BE2C (cell line): ENCODE measurements around the gene LOXL3.

ENCODE experiments used
- DNase-seq: peaks from one replicate; pipeline ENCODE4 v3.0.0-alpha.2; 2020
- H3K27me3 ChIP-seq: fragments of 250-450 bp; sonication (Bioruptor Pico); 2 replicates; pipeline ENCODE4 v1.5.1; 2020; ENCODE audit warnings: mild to moderate bottlenecking
- H3K36me3 ChIP-seq: fragments of 250-450 bp; sonication (Bioruptor Pico); 2 replicates; pipeline ENCODE4 v1.5.1; 2020; ENCODE audit warnings: mild to moderate bottlenecking
- H3K4me1 ChIP-seq: fragments of 250-450 bp; sonication (Bioruptor Pico); 2 replicates; pipeline ENCODE4 v1.5.1; 2020
- H3K4me3 ChIP-seq: 2 replicates; pipeline ENCODE4 v1.5.1; 2011; ENCODE audit warnings: low read depth, low read length
- H3K9me3 ChIP-seq: fragments of 250-450 bp; sonication (Bioruptor Pico); 2 replicates; pipeline ENCODE4 v1.5.1; 2020
- CTCF ChIP-seq: IDR thresholded peaks from 2 replicates; pipeline ENCODE4 v1.5.1; 2012; ENCODE audit warnings: mild to moderate bottlenecking, low read depth, low read length

The LOXL3 gene

GRCh38 chr2:74507926-74508520, 45.7 kb downstream of the LOXL3 start:
- Histone ChIP-seq H3K27me3 (no peaks in the 10 kb centered on the region), H3K4me3 (peak overlapping the region; percentile 75), H3K9me3 (no peaks in the 10 kb centered on the region), H3K36me3 (peaks cover 26% of the 10 kb centered on the region), H3K4me1 (peaks cover 11% of the 10 kb centered on the region)
- no peak for TF ChIP-seq CTCF
- peak; percentile 91 for DNase-seq

- TF ChIP-seq CTCF, result peak; percentile 61
- H3K4me3 ChIP-seq, result peak within 1 kb of the TSS; percentile 75
- H3K36me3 ChIP-seq, result peaks cover 26% of the 10 kb centered on the region
- peaks cover 6% of the 10 kb centered on the region for H3K4me1 ChIP-seq
- DNase-seq, result peak; percentile 95
- no peaks in the 10 kb centered on the region for H3K9me3 ChIP-seq
- no peaks in the 10 kb centered on the region for H3K27me3 ChIP-seq
Measured at GRCh38 chr2:74507145-74507925, 46.4 kb downstream of the LOXL3 start, which contains the start of gene PCGF1. Gene PCGF1, minus strand, starts transcription at chr2:74507695. Its CDS starts 27 bp downstream, at chr2:74507668.

GRCh38 chr2:74505448-74506246, 48.1 kb downstream of the LOXL3 start:
- Histone ChIP-seq H3K4me1 (peaks cover 9% of the 10 kb centered on the region), H3K9me3 (no peaks in the 10 kb centered on the region), H3K36me3 (peaks cover 26% of the 10 kb centered on the region), H3K4me3 (peak overlapping the region; percentile 75), H3K27me3 (no peaks in the 10 kb centered on the region)
- TF ChIP-seq CTCF, result no peak
- DNase-seq, result no peak

- H3K36me3 ChIP-seq, result peaks cover 26% of the 10 kb centered on the region
- TF ChIP-seq CTCF, result no peak
- H3K9me3 ChIP-seq, result no peaks in the 10 kb centered on the region
- no peaks in the 10 kb centered on the region for H3K27me3 ChIP-seq
- no peak for DNase-seq
- peaks cover 11% of the 10 kb centered on the region for H3K4me1 ChIP-seq
- H3K4me3 ChIP-seq, result no peak overlapping the region
Measured at GRCh38 chr2:74504591-74504990, 49.2 kb downstream of the LOXL3 start.

- peaks cover 26% of the 10 kb centered on the region for H3K36me3 ChIP-seq
- DNase-seq, result no peak
- H3K4me1 ChIP-seq, result peaks cover 10% of the 10 kb centered on the region
- no peaks in the 10 kb centered on the region for H3K9me3 ChIP-seq
- no peak for TF ChIP-seq CTCF
- H3K27me3 ChIP-seq, result no peaks in the 10 kb centered on the region
- H3K4me3 ChIP-seq, result no peak overlapping the region
Measured at GRCh38 chr2:74503506-74504475, 50.0 kb downstream of the LOXL3 start.
